ENCODE data around the gene TIMM50. TPM values are rescaled to one million over a fixed set of nuclear protein-coding genes. Genes with fewer than 3 reads are reported as not detected.
A peak's percentile ranks its signal among the peaks of the same experiment; 100 is the strongest.
"Not testable (repeated sequence)": the region's sequence is repeated elsewhere in the genome, so short reads cannot be mapped to it uniquely, and the experiment has no call there.

TIMM50 gene
- polyA plus RNA-seq, 1 donor, result 62.7 TPM

DNA sequence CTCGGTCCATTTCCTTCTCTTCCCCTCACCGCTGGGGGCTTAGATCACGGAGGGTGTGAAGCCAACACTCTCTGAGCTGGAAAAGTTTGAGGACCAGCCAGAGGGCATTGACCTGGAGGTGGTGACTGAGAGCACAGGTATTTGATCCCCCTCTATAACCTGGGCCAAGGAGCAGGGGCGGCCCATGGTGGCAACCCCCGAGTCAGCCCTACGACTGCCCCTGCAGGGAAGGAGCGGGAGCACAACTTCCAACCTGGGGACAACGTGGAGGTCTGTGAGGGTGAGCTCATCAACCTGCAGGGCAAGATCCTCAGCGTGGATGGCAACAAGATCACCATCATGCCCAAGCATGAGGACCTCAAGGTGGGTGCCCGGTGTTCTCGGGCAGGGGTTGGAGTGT lies 11.6 kb upstream of the TIMM50 start:
- no peaks in the 10 kb centered on the region for H3K4me1 ChIP-seq (ENCODE audit: control insufficient read depth, insufficient read depth, low read length)
- peaks cover 98% of the 10 kb centered on the region for H3K36me3 ChIP-seq (ENCODE audit: control insufficient read depth, insufficient read depth, low read length)
- H3K9me3 ChIP-seq (ENCODE audit: control insufficient read depth, low read depth, low read length), result no peaks in the 10 kb centered on the region
- no peak for DNase-seq
- H3K27ac ChIP-seq (ENCODE audit: low read length), result no peak overlapping the region
- no peaks in the 10 kb centered on the region for H3K27me3 ChIP-seq (ENCODE audit: control insufficient read depth, insufficient read depth, low read length)
- no peak overlapping the region for H3K4me3 ChIP-seq (ENCODE audit: low read length)
- no CpG with 5 or more reads among the region's 11 CpGs for WGBS (ENCODE audit: insufficient coverage, low lambda C conversion rate)

DNA sequence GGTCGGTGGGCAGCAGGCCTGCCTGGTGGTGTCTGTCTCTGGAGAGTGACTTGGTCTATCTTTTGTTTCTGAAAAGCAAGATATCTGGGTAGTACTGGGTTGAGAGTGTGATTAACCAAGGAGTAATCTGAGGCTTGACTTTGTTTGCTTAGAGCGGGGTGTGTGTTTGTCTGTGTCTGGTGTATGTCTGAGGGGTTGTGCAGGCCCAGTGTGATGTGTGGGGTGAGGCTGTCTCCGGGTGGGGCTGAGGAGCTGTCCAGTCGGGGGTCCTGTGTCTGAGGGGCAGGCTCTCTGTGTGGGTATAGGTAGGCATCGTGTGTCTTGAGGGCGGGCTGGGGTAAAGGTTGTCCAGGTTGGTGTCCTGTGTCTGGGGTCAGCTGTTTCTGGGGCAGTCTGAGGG lies 11.1 kb upstream of the TIMM50 start:
- Histone ChIP-seq H3K4me3 (ENCODE audit: low read length) (no peak overlapping the region), H3K27ac (ENCODE audit: low read length) (no peak overlapping the region), H3K4me1 (ENCODE audit: control insufficient read depth, insufficient read depth, low read length) (no peaks in the 10 kb centered on the region), H3K9me3 (ENCODE audit: control insufficient read depth, low read depth, low read length) (no peaks in the 10 kb centered on the region), H3K27me3 (ENCODE audit: control insufficient read depth, insufficient read depth, low read length) (no peaks in the 10 kb centered on the region), H3K36me3 (ENCODE audit: control insufficient read depth, insufficient read depth, low read length) (peaks cover 98% of the 10 kb centered on the region)
- DNase-seq, result no peak
- WGBS (ENCODE audit: insufficient coverage, low lambda C conversion rate), result no CpG with 5 or more reads among the region's 6 CpGs

DNA sequence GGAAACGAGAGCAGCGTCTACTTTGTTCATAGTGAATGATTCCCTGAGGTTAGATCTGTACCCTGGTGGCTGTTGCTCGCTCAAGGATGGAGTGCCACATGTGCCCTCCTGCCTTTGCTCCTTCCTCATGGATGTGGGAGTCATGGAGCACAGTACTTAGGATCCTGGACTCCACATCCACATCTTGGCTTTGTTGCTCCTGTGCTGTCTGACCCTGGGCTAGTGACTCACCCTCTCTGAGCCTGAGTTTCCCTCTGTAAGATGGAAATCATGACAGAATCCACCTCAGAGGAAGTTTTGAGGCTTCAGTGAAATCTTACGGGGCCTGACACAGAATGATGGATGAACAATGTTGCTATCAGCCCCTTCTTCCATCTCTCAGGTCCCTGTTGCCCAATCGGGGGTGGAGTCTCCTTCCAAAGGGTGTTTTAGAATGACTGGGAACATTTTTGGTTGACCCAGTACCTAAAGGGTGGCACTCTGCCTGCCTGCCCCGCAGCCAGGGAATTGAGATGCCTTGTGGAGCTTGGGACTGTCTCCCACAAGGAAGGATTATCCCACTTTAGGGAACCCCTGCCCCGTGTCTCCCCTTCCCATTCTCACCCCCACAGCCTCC lies 9.8 kb upstream of the TIMM50 start:
- DNase-seq, result no peak
- no peaks in the 10 kb centered on the region for H3K9me3 ChIP-seq (ENCODE audit: control insufficient read depth, low read depth, low read length)
- WGBS (ENCODE audit: insufficient coverage, low lambda C conversion rate), result no CpG with 5 or more reads among the region's 7 CpGs

DNA sequence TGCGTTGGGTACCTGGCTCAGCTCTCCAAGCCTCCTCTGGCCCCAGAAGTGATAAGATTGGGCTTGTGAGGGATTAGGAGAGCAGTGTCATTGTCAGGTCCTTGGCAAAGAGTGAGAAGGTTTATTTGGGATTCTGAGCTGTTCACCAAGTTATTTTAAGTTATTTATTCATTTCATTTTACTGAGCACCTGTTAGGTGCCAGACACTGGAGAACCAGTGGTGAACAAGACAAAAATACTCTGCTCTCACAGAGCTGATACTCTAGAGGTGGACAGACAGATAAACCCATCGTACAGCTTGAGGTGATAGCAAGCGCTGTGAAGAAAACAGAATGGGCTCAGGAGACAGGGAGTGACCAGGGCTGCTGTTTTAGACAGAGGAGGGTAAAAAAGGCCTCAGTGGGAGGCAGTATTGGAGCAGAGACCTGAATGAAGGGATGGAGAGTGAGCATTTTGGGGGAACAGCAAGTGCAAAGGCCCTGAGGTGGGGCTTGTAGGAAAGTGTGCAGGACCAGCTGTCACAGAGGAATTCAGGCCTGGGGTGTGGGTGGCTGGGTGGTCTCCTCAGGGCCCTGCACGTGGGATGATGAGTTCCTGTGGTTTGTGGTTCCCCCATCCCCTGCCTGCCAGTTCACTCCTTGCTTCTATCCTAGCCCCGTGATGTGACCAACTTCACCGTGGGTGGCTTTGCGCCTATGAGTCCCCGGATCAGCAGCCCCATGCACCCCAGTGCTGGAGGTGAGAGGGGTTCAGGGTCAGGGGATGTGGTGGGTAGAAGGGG lies 8.7 kb upstream of the TIMM50 start:
- H3K27me3 ChIP-seq (ENCODE audit: control insufficient read depth, insufficient read depth, low read length), result no peaks in the 10 kb centered on the region
- no peaks in the 10 kb centered on the region for H3K4me1 ChIP-seq (ENCODE audit: control insufficient read depth, insufficient read depth, low read length)
- H3K27ac ChIP-seq (ENCODE audit: low read length), result no peak overlapping the region
- no peaks in the 10 kb centered on the region for H3K9me3 ChIP-seq (ENCODE audit: control insufficient read depth, low read depth, low read length)
- H3K36me3 ChIP-seq (ENCODE audit: control insufficient read depth, insufficient read depth, low read length), result peaks cover 93% of the 10 kb centered on the region
- 100% methylated on average over 2 of the region's 8 CpGs for WGBS (ENCODE audit: insufficient coverage, low lambda C conversion rate)
- no peak overlapping the region for H3K4me3 ChIP-seq (ENCODE audit: low read length)
- DNase-seq, result no peak

More for the DNA sequence above, 9.8 kb upstream of the TIMM50 start:
- Histone ChIP-seq H3K4me3 (ENCODE audit: low read length) (no peak overlapping the region), H3K27ac (ENCODE audit: low read length) (no peak overlapping the region), H3K27me3 (ENCODE audit: control insufficient read depth, insufficient read depth, low read length) (no peaks in the 10 kb centered on the region), H3K4me1 (ENCODE audit: control insufficient read depth, insufficient read depth, low read length) (no peaks in the 10 kb centered on the region), H3K36me3 (ENCODE audit: control insufficient read depth, insufficient read depth, low read length) (peaks cover 95% of the 10 kb centered on the region)

DNA sequence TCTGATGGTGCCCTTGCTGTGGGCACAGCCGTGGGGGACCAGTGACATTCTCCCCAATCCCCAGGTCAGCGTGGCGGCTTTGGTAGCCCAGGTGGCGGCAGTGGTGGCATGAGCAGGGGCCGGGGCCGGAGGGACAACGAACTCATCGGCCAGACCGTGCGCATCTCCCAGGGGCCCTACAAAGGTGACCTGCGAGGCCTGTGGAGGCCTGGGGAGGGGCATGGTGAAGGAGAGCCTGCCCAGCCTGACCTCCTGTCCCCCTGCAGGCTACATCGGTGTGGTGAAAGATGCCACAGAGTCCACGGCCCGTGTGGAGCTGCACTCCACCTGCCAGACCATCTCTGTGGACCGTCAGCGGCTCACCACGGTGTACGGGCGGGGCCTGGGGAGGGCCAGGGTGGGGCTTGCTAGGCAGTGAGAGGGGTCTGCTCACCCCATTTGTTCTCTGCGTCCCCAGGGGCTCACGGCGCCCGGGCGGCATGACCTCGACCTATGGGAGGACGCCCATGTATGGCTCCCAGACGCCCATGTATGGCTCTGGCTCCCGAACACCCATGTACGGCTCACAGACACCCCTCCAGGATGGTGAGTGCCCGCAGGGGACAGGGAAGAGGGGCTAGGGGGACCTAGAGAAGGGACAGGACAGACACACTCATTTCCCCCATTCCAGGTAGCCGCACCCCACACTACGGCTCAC lies 7.7 kb upstream of the TIMM50 start:
- peaks cover 83% of the 10 kb centered on the region for H3K36me3 ChIP-seq (ENCODE audit: control insufficient read depth, insufficient read depth, low read length)
- no peaks in the 10 kb centered on the region for H3K27me3 ChIP-seq (ENCODE audit: control insufficient read depth, insufficient read depth, low read length)
- H3K4me3 ChIP-seq (ENCODE audit: low read length), result no peak overlapping the region
- DNase-seq, result no peak
- no CpG with 5 or more reads among the region's 32 CpGs for WGBS (ENCODE audit: insufficient coverage, low lambda C conversion rate)
- H3K9me3 ChIP-seq (ENCODE audit: control insufficient read depth, low read depth, low read length), result no peaks in the 10 kb centered on the region
- H3K27ac ChIP-seq (ENCODE audit: low read length), result no peak overlapping the region
- no peaks in the 10 kb centered on the region for H3K4me1 ChIP-seq (ENCODE audit: control insufficient read depth, insufficient read depth, low read length)

DNA sequence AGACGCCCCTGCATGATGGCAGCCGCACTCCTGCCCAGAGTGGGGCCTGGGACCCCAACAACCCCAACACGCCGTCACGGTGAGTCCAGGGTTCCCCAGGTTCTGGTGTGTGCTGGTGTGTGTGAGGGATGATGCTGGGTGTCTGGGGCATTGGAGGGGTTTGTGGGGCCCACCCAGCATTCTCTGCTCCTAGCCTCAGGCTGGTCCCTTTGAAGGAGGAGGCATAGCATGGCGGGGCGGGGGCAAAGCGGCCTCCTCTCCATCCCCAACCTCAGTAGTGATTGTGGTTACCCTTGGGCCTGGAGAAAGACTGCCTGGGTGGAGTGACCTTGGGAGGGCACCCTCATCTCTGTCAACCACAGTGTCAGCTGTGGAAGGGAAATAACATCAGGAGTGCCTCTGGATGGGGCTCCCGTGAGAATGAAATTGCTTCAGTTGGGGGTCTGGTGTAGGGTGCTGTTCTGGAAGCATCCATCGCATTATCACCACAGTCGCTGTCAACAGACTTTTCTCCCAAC lies 7.1 kb upstream of the TIMM50 start:
- H3K27me3 ChIP-seq (ENCODE audit: control insufficient read depth, insufficient read depth, low read length), result no peaks in the 10 kb centered on the region
- WGBS (ENCODE audit: insufficient coverage, low lambda C conversion rate), result no CpG with 5 or more reads among the region's 11 CpGs
- peaks cover 77% of the 10 kb centered on the region for H3K36me3 ChIP-seq (ENCODE audit: control insufficient read depth, insufficient read depth, low read length)
- H3K27ac ChIP-seq (ENCODE audit: low read length), result no peak overlapping the region
- H3K4me1 ChIP-seq (ENCODE audit: control insufficient read depth, insufficient read depth, low read length), result no peaks in the 10 kb centered on the region
- H3K9me3 ChIP-seq (ENCODE audit: control insufficient read depth, low read depth, low read length), result no peaks in the 10 kb centered on the region
- no peak for DNase-seq
- no peak overlapping the region for H3K4me3 ChIP-seq (ENCODE audit: low read length)

DNA sequence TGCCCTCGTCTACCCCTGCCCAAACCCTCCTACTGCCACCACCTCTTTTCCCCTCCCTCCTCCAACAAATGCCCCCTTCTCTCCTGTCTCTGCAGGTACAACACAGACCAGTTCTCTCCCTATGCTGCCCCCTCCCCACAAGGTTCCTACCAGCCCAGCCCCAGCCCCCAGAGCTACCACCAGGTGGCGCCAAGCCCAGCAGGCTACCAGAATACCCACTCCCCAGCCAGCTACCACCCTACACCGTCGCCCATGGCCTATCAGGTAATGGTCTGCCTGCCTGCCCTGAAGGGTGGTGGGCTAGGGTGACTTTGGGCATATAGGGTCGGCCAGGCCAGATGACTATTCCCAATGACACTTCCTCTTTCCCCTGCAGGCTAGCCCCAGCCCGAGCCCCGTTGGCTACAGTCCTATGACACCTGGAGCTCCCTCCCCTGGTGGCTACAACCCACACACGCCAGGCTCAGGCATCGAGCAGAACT lies 6.5 kb upstream of the TIMM50 start:
- Histone ChIP-seq H3K36me3 (ENCODE audit: control insufficient read depth, insufficient read depth, low read length) (peaks cover 71% of the 10 kb centered on the region), H3K27me3 (ENCODE audit: control insufficient read depth, insufficient read depth, low read length) (no peaks in the 10 kb centered on the region), H3K4me1 (ENCODE audit: control insufficient read depth, insufficient read depth, low read length) (peaks cover under 1% of the 10 kb centered on the region), H3K9me3 (ENCODE audit: control insufficient read depth, low read depth, low read length) (no peaks in the 10 kb centered on the region), H3K4me3 (ENCODE audit: low read length) (no peak overlapping the region), H3K27ac (ENCODE audit: low read length) (no peak overlapping the region)
- DNase-seq, result peak in 1 of 2 donors; percentile 28
- no CpG with 5 or more reads among the region's 9 CpGs for WGBS (ENCODE audit: insufficient coverage, low lambda C conversion rate)

DNA sequence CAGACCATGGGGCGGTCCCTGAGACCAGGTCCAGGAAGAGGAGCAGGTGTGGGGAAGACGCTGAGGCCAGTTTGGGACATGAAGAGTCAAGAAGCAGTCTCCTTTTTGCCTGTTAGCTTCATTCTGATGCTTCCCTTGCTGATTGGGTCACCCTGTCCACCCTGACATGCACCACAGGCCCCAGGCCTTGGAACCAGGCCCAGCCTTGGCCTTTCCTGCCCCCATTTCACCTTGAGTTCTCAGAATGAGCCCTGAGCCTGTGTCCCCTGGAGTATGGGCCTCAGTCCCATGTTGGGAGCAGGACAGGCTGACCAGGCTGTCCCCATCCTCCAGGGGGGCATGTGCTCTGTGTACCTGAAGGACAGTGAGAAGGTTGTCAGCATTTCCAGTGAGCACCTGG lies 4.9 kb upstream of the TIMM50 start:
- Histone ChIP-seq H3K9me3 (ENCODE audit: control insufficient read depth, low read depth, low read length) (no peaks in the 10 kb centered on the region), H3K4me1 (ENCODE audit: control insufficient read depth, insufficient read depth, low read length) (peaks cover 2% of the 10 kb centered on the region), H3K27me3 (ENCODE audit: control insufficient read depth, insufficient read depth, low read length) (no peaks in the 10 kb centered on the region), H3K4me3 (ENCODE audit: low read length) (no peak overlapping the region), H3K36me3 (ENCODE audit: control insufficient read depth, insufficient read depth, low read length) (peaks cover 55% of the 10 kb centered on the region), H3K27ac (ENCODE audit: low read length) (no peak overlapping the region)
- no peak for DNase-seq
- WGBS (ENCODE audit: insufficient coverage, low lambda C conversion rate), result no CpG with 5 or more reads among the region's 2 CpGs

DNA sequence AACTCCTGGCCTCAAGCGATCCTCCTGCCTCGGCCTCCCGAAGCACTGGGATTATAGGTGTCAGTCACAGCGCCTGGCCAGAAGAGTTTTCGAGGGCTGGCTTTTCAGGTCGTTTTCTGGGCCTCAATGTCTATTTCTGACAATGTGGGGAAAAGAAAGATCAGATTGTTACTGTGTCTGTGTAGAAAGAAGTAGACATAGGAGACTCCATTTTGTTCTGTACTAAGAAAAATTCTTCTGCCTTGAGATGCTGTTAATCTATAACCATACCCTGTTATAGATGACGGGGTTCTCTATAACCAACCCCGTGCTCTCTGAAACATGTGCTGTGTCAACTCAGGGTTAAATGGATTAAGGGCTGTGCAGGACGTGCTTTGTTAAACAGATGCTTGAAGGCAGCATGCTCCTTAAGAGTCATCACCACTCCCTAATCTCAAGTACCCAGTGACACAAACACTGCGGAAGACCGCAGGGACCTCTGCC lies 1.3 kb upstream of the TIMM50 start:
- peak in 1 of 2 donors; percentile 41 for DNase-seq
- not testable (repeated sequence) for H3K4me3 ChIP-seq (ENCODE audit: low read length); H3K27me3 ChIP-seq (ENCODE audit: control insufficient read depth, insufficient read depth, low read length); H3K4me1 ChIP-seq (ENCODE audit: control insufficient read depth, insufficient read depth, low read length); H3K9me3 ChIP-seq (ENCODE audit: control insufficient read depth, low read depth, low read length)
- whole genome bisulfite sequencing (ENCODE audit: insufficient coverage, low lambda C conversion rate), result no CpG with 5 or more reads among the region's 11 CpGs
- Histone ChIP-seq H3K36me3 (ENCODE audit: control insufficient read depth, insufficient read depth, low read length) (peaks cover 26% of the 10 kb centered on the region), H3K27ac (ENCODE audit: low read length) (peak overlapping the region; percentile 72)

DNA sequence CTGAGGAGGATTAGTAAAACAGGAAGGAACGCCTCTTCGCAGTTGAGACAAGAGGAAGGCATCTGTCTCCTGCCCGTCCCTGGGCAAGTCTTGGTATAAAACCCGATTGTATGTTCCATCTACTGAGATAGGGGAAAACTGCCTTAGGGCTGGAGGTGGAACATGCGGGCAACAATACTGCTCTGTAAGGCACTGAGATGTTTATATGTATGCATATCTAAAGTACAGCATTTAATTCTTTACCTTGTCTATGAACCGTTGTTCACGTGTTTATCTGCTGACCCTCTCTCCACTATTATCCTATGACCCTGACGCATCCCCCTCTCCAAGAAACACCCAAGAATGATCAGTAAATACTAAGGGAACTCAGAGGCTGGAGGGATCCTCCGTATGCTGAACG lies 722 bp upstream of the TIMM50 start:
- 13% methylated on average over 3 of the region's 10 CpGs for WGBS (ENCODE audit: insufficient coverage, low lambda C conversion rate)
- peaks cover 9% of the 10 kb centered on the region for H3K4me1 ChIP-seq (ENCODE audit: control insufficient read depth, insufficient read depth, low read length)
- H3K36me3 ChIP-seq (ENCODE audit: control insufficient read depth, insufficient read depth, low read length), result peaks cover 23% of the 10 kb centered on the region
- peak in 1 of 2 donors; percentile 24 for DNase-seq
- H3K9me3 ChIP-seq (ENCODE audit: control insufficient read depth, low read depth, low read length), result no peaks in the 10 kb centered on the region
- peak overlapping the region; percentile 98 for H3K4me3 ChIP-seq (ENCODE audit: low read length)
- H3K27me3 ChIP-seq (ENCODE audit: control insufficient read depth, insufficient read depth, low read length), result no peaks in the 10 kb centered on the region
- peak overlapping the region; percentile 72 for H3K27ac ChIP-seq (ENCODE audit: low read length)

Data from large intestine (tissue), 3 donors.